ENCODE data around the gene FLYWCH1.

FLYWCH1 gene

GRCh38 chr16:2911638-2912329 is at the start of gene FLYWCH1:
TSS of gene FLYWCH1 (plus strand) at chr16:2911931. CDS start at chr16:2929686, 17,755 bp downstream.
- DNase-seq, result peak; percentile 98

- no peak for DNase-seq
Observed at GRCh38 chr16:2865651-2866050, 46.1 kb upstream of the FLYWCH1 start.

GRCh38 chr16:2866431-2866830 is 45.3 kb upstream of the FLYWCH1 start:
- DNase-seq, result no peak

- no peak for DNase-seq
Observed at GRCh38 chr16:2867661-2867986, 44.1 kb upstream of the FLYWCH1 start.

GRCh38 chr16:2867987-2868789 is 43.5 kb upstream of the FLYWCH1 start:
- peak; percentile 96 to 97 for DNase-seq

GRCh38 chr16:2871926-2872325 is 39.8 kb upstream of the FLYWCH1 start:
- no peak for DNase-seq

GRCh38 chr16:2874032-2874911 is 37.5 kb upstream of the FLYWCH1 start:
- DNase-seq, result no peak

- peak; percentile 76 to 77 for DNase-seq
Observed at GRCh38 chr16:2874912-2875362, 36.8 kb upstream of the FLYWCH1 start.

- DNase-seq, result no peak
Observed at GRCh38 chr16:2879854-2880508, 31.8 kb upstream of the FLYWCH1 start.

- no peak for DNase-seq
Observed at GRCh38 chr16:2881783-2882649, 29.7 kb upstream of the FLYWCH1 start.

- DNase-seq, result peak; percentile 99 to 100
Observed at GRCh38 chr16:2882650-2883457, 28.9 kb upstream of the FLYWCH1 start, which contains the start of gene FLYWCH2. TSS of gene FLYWCH2 (plus strand) at chr16:2883215. CDS start at chr16:2896450, 13,235 bp downstream.

GRCh38 chr16:2883458-2883908 is 28.2 kb upstream of the FLYWCH1 start:
- no peak for DNase-seq

- DNase-seq, result no peak
Observed at GRCh38 chr16:2884041-2884451, 27.7 kb upstream of the FLYWCH1 start.

GRCh38 chr16:2894231-2894630 is 17.5 kb upstream of the FLYWCH1 start:
- no peak for DNase-seq

GRCh38 chr16:2895813-2896212 is 15.9 kb upstream of the FLYWCH1 start:
- DNase-seq, result no peak

- no peak for DNase-seq
Observed at GRCh38 chr16:2896480-2897010, 15.2 kb upstream of the FLYWCH1 start.

- DNase-seq, result peak in 1 of 2 donors; percentile 67
Observed at GRCh38 chr16:2897110-2897509, 14.6 kb upstream of the FLYWCH1 start.

- DNase-seq, result no peak
Observed at GRCh38 chr16:2898831-2899563, 12.7 kb upstream of the FLYWCH1 start.

- no peak for DNase-seq
Observed at GRCh38 chr16:2899564-2900072, 12.1 kb upstream of the FLYWCH1 start.

All from CD4-positive, alpha-beta T cell treated with Interleukin-4 for 1 hour (primary cell).